Adrenal gland (tissue), 12 donors: ENCODE results near the gene SHC1. TPM values are rescaled to one million over a fixed set of nuclear protein-coding genes. Genes with fewer than 3 reads are reported as not detected.
A peak's percentile ranks its signal among the peaks of the same experiment; 100 is the strongest.
"Not testable (repeated sequence)": the region's sequence is repeated elsewhere in the genome, so short reads cannot be mapped to it uniquely, and the experiment has no call there.

ENCODE experiments used
- DNase-seq, 7 donors: peaks; one replicate each; pipeline ENCODE4 v3.0.0-alpha.2; 2019 to 2020
- H3K27ac ChIP-seq, 5 donors: fragments of 200-600 bp; sonication (generic) in 4 of 5; 1 replicate in 3 of 5; 2 replicates in 2 of 5; pipeline versions ENCODE4 v1.5.1 to v1.8.0; 2016 to 2020; ENCODE audit warnings: mild to moderate bottlenecking in 1 of 5
- H3K27me3 ChIP-seq: fragments of 200-600 bp; 2 replicates; pipeline ENCODE4 v1.8.0; 2021
- H3K36me3 ChIP-seq, 2 donors: fragments of 200-600 bp; replicated peaks in 1 of 2; 1 replicate in 1 of 2; 2 replicates in 1 of 2; pipeline versions ENCODE4 v1.5.1 to v1.8.0; 2018 to 2022
- H3K4me1 ChIP-seq, 2 donors: fragments of 200-600 bp; replicated peaks in 1 of 2; 1 replicate in 1 of 2; 2 replicates in 1 of 2; pipeline versions ENCODE4 v1.5.1 to v1.8.0; 2018 to 2021
- H3K4me3 ChIP-seq, 4 donors: fragments of 200-600 bp; sonication (generic) in 3 of 4; one replicate each; pipeline ENCODE4 v1.5.1; 2016 to 2018
- H3K9me3 ChIP-seq, 3 donors: fragments of 200-600 bp; sonication (generic) in 1 of 3; replicated peaks in 1 of 3; 1 replicate in 2 of 3; 2 replicates in 1 of 3; pipeline versions ENCODE4 v1.5.1 to v1.8.0; 2016 to 2021
- CTCF ChIP-seq, 6 experiments: fragments of 450-650 bp in 4 of 6; fragments of 200-600 bp in 2 of 6; sonication (generic) in 1 of 6; IDR thresholded peaks; 1 replicate in 5 of 6; 2 replicates in 1 of 6; pipeline versions ENCODE4 v1.5.1 to v1.8.0; 2016 to 2021; ENCODE audit warnings: antibody characterized with exemption in 6 of 6, mild to moderate bottlenecking in 2 of 6, moderate library complexity in 1 of 6
- POLR2A ChIP-seq, 2 donors: fragments of 450-650 bp; IDR thresholded peaks; one replicate each; pipeline ENCODE4 v1.6.1; 2017; ENCODE audit warnings: antibody characterized with exemption in 2 of 2, mild to moderate bottlenecking in 2 of 2, moderate library complexity in 1 of 2
- WGBS, 4 donors: extraction: QIAGEN DNeasy Blood & Tissue Kit in 2 of 4; methylation state at CpG; one replicate each; pipeline versions ENCODE4 v1.1.5 to v1.1.7; 2013 to 2017; 5-methylcytosine and 5-hydroxymethylcytosine counted together
- intact Hi-C, 2 donors: fragments of 100-400 bp; cut with DNase I; formaldehyde crosslinking; loops; one replicate each; pipeline versions ENCODE4 v1.14.1 to v1.15.0; 2022 to 2023
- polyA plus RNA-seq, 3 donors: library from polyadenylated mRNA; stranded (reverse); fragments of 200-250 nt in 2 of 3; fragments of 350-450 nt in 1 of 3; fragmentation: Illumina TruSeq in 1 of 3; extraction: RNeasy Lipid Tissue Mini Kit (QIAGEN cat#74804) in 1 of 3; gene quantifications; one replicate each; pipeline ENCODE4 v1.2.3, GENCODE V29; 2013 to 2014
- total RNA-seq, 9 donors: library from RNA; depleted of rRNA in 4 of 9; stranded (reverse); fragments of >200 nt in 4 of 9; fragments of 120-200 nt in 1 of 9; fragmentation: NEBNext Ultra II Directional in 1 of 9; extraction: Animal tissue kit (Norgen Biotek cat#: 25700) in 1 of 9; gene quantifications; one replicate each; pipeline versions ENCODE4 v1.1.0 to v1.2.4, GENCODE V29; 2013 to 2023
- donor health status: healthy with polysubstance abuse.
- donor health status: Bipolar disorder and iron deficiency.
- donor health status: DM: yes; HTN: yes; CAD: no.
- donor health status: DM: no; HTN: no; CAD: no.
- donor health status: DM: no; HTN: no; CAD: no.
- donor health status: DM: yes; HTN: yes; CAD: no.

Gene SHC1
- total and polyA plus RNA-seq, 12 donors: 80.3 to 260 (median 146) TPM

GRCh38 chr1:154996966-154997701, 26.6 kb upstream of the SHC1 start:
- Histone ChIP-seq H3K27ac (no peak overlapping the region), H3K27me3 (no peaks in the 10 kb centered on the region), H3K4me1 (peaks cover 16 to 20% of the 10 kb centered on the region in 2 donors), H3K36me3 (no peaks in the 10 kb centered on the region), H3K9me3 (no peaks in the 10 kb centered on the region), H3K4me3 (no peak overlapping the region)
- DNase-seq: peak in 1 of 7 donors; percentile 27
- no peak for TF ChIP-seq POLR2A (IDR thresholded peaks at IDR 0.05)
- intact Hi-C loops: loop anchor here in 1 of 2 donors (5.0 kb wide), 1 partner anchor 35 kb away; the partner anchor contains the start of gene PYGO2
- WGBS, 4 donors: 80 to 84% (median 82%) methylated on average over 15 of the region's 15 CpGs

- H3K4me1 ChIP-seq: peaks cover 16 to 20% of the 10 kb centered on the region in 2 donors
- intact Hi-C loops: loop anchor here in 1 of 2 donors (5.0 kb wide), 1 partner anchor 33 kb away; the partner anchor contains the start of gene PYGO2
- WGBS, 4 donors: 54 to 63% (median 60%) methylated on average over 13 of the region's 13 CpGs
- DNase-seq: peak; percentile 65 to 86 (median 78)
- H3K9me3 ChIP-seq, H3K36me3 ChIP-seq, H3K27me3 ChIP-seq, H3K4me3 ChIP-seq, H3K27ac ChIP-seq: not testable (repeated sequence)
- peak; percentile 11 to 47 (median 36) for TF ChIP-seq CTCF (IDR thresholded peaks at IDR 0.05)
Observed at GRCh38 chr1:154995301-154995983, 24.9 kb upstream of the SHC1 start.

GRCh38 chr1:154994591-154994990, 24.0 kb upstream of the SHC1 start:
- Histone ChIP-seq H3K4me1 (peaks cover 9 to 13% of the 10 kb centered on the region in 2 donors), H3K27me3 (no peaks in the 10 kb centered on the region), H3K27ac (no peak overlapping the region), H3K4me3 (no peak overlapping the region), H3K36me3 (peaks cover 0 to 6% of the 10 kb centered on the region in 2 donors), H3K9me3 (no peaks in the 10 kb centered on the region)
- TF ChIP-seq CTCF (IDR thresholded peaks at IDR 0.05) (no peak), POLR2A (IDR thresholded peaks at IDR 0.05) (no peak)
- intact Hi-C loops: no loop called here
- WGBS, 4 donors: 58 to 92% (median 71%) methylated on average over 3 of the region's 3 CpGs
- no peak for DNase-seq

GRCh38 chr1:154994269-154994587, 23.7 kb upstream of the SHC1 start:
- no peaks in the 10 kb centered on the region for H3K9me3 ChIP-seq
- H3K4me3 ChIP-seq: no peak overlapping the region
- TF ChIP-seq POLR2A (IDR thresholded peaks at IDR 0.05) (no peak), CTCF (IDR thresholded peaks at IDR 0.05) (no peak)
- peaks cover 0 to 6% of the 10 kb centered on the region in 2 donors for H3K36me3 ChIP-seq
- peak in 1 of 7 donors; percentile 14 for DNase-seq
- no peaks in the 10 kb centered on the region for H3K27me3 ChIP-seq
- 22 to 53% (median 30%) methylated on average over 1 of the region's 1 CpG for WGBS, 4 donors
- H3K4me1 ChIP-seq: peaks cover 5 to 9% of the 10 kb centered on the region in 2 donors
- H3K27ac ChIP-seq: no peak overlapping the region
- intact Hi-C loops: no loop called here
